Islet of Langerhans (tissue), 1 donor: Measurements from ENCODE around the gene KCNH1.
"Not testable (repeated sequence)": the region's sequence is repeated elsewhere in the genome, so short reads cannot be mapped to it uniquely, and the experiment has no call there.

ENCODE experiments used
- FAIRE-seq: peaks from one replicate; lab custom pipeline; 2011; peaks lifted over from hg19 to GRCh38; lab: Jason Lieb, UNC

The KCNH1 gene

GRCh38 chr1:211009944-211010343 lies 124.0 kb downstream of the KCNH1 start:
- FAIRE-seq: no peak

- no peak for FAIRE-seq
Measured at GRCh38 chr1:211007830-211008229, 126.1 kb downstream of the KCNH1 start.

- not testable (repeated sequence) for FAIRE-seq
Measured at GRCh38 chr1:210995931-210996330, 138.0 kb downstream of the KCNH1 start.

GRCh38 chr1:210992837-210993236 lies 141.1 kb downstream of the KCNH1 start:
- FAIRE-seq: no peak

GRCh38 chr1:210989905-210990304 lies 144.0 kb downstream of the KCNH1 start:
- no peak for FAIRE-seq

GRCh38 chr1:210981490-210981889 lies 152.5 kb downstream of the KCNH1 start:
- no peak for FAIRE-seq

- FAIRE-seq: no peak
Measured at GRCh38 chr1:210980082-210980481, 153.9 kb downstream of the KCNH1 start.

GRCh38 chr1:210978974-210979354 lies 155.0 kb downstream of the KCNH1 start:
- FAIRE-seq: no peak

- no peak for FAIRE-seq
Measured at GRCh38 chr1:210978316-210978973, 155.5 kb downstream of the KCNH1 start.

- FAIRE-seq: no peak
Measured at GRCh38 chr1:210951279-210951678, 182.7 kb downstream of the KCNH1 start.

- not testable (repeated sequence) for FAIRE-seq
Measured at GRCh38 chr1:210949940-210950546, 183.9 kb downstream of the KCNH1 start.

- FAIRE-seq: no peak
Measured at GRCh38 chr1:210949489-210949888, 184.5 kb downstream of the KCNH1 start.

- no peak for FAIRE-seq
Measured at GRCh38 chr1:210949039-210949438, 184.9 kb downstream of the KCNH1 start.

- FAIRE-seq: no peak
Measured at GRCh38 chr1:210944252-210944651, 189.7 kb downstream of the KCNH1 start.

GRCh38 chr1:210942513-210942912 lies 191.4 kb downstream of the KCNH1 start:
- FAIRE-seq: no peak

- FAIRE-seq: no peak
Measured at GRCh38 chr1:210940081-210940617, 193.8 kb downstream of the KCNH1 start.

GRCh38 chr1:210938416-210938925 lies 195.5 kb downstream of the KCNH1 start:
- FAIRE-seq: no peak

GRCh38 chr1:210937846-210938245 lies 196.1 kb downstream of the KCNH1 start:
- no peak for FAIRE-seq

GRCh38 chr1:210935905-210936304 lies 198.0 kb downstream of the KCNH1 start:
- FAIRE-seq: no peak

GRCh38 chr1:210932104-210932503 lies 201.8 kb downstream of the KCNH1 start:
- FAIRE-seq: no peak

GRCh38 chr1:210922666-210923065 lies 211.3 kb downstream of the KCNH1 start:
- FAIRE-seq: no peak

GRCh38 chr1:210920716-210921694 lies 212.9 kb downstream of the KCNH1 start:
- FAIRE-seq: no peak

- FAIRE-seq: no peak
Measured at GRCh38 chr1:210920258-210920657, 213.7 kb downstream of the KCNH1 start.
